ENCODE results near the gene LHFPL3.

Gene LHFPL3

DNA sequence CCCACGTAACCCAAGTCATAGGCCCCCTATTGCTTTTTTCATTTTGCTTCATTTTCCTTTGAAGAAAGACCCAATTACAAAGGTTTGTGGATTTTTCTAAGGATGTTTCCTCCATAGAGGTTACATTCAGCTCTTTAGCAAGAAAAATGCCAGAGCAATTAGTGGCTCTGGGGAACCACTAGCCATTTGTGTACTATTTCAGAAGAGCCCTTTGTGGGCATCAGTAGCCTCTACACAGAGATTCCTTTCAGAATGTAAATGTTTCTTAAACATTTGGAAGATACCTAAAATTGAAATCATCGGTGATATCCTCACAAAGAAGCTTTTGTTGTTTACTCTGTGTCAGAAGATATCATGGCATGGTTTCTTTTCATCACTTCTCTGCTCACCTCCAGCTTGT, 394.6 kb downstream of the LHFPL3 start:
- no peak for DNase-seq

DNA sequence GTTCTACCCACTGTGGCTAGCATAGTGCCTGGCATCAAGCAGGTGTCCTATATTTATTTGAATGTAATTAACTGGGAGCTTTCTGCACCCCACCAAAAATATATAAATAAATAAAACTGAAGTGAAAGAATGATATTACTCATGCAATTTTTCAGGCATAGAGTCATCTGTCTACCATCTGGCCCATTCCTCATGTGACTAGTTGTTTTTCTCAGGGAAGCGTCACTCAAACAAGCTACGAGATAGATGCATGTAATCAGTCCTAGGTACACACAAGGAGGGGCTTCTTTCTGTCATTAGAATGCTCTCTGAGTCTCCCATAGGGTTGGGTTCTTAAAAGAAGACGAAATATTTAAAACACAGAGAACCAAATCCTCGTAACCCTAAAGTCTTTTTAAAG, 430.1 kb downstream of the LHFPL3 start:
- DNase-seq = no peak

DNA sequence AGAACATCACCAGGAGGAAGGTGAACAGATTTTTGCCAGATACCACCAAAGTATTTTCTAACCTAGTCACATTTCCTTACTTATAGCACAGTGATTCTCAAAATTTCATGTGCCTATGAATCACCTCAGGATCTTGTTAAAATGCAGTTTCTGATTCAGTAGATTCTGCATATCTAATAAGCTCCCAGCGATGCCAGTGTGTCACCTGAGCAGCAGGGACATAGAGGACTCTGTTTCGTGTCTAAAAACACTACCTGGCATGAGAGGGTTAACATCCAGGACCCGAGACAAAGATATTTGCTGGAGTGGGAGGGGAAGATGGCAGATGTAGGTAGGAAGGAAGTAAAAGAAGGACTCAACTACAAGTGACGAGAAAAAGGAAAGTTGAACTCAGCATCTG, 433.5 kb downstream of the LHFPL3 start:
- DNase-seq = no peak

DNA sequence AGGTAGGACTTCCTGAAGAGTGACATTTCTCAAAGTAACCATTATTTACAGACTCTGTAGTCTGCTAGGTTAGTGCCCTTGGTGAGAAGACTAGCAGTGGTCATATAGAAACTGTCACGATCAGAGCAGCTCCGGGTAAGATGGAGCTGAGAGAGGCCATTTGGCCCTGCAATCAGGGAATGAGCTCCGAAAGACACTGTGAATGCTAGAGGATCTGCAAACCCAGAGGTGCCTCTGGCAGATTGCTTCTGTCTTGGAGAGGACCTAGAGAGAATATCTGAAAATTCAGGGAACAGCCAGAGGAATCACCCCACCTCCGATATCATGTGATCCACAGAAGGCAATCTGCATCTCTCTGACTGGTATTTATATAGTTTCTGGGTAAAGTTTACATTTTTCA, 438.7 kb downstream of the LHFPL3 start:
- DNase-seq = no peak

DNA sequence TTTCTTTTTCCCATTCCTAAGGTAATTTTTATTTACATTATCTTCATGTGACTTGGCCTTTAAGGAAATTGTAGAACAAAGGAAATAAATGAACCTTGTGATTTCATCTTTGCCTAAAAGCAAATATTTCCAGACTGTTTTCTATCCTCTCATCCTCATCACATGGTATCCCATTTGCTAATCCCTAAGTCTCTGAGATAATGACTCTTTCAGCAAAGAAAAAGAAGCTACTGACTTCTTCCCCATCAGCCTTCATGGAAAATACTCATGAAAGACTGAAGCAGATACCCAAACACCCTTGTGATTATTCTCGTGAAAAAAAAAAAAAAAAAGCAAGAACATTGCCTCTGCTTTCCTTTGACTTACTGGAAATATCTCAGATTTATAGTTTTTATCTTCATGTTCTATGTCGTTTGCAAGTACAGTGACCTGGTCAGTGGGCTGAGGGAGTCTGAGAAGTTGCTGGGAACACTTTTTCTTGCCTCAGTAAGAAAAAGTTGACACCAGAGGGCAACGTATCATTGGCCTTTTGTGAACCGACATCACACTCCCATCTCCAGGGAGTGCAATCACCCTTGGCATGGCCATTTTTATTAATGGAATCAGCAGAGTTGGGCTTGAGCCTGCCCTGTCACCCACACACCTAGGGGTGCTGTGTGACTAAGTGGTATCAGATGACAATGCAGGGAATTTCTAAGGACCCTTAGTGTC, 439.6 kb downstream of the LHFPL3 start:
- DNase-seq = no peak

DNA sequence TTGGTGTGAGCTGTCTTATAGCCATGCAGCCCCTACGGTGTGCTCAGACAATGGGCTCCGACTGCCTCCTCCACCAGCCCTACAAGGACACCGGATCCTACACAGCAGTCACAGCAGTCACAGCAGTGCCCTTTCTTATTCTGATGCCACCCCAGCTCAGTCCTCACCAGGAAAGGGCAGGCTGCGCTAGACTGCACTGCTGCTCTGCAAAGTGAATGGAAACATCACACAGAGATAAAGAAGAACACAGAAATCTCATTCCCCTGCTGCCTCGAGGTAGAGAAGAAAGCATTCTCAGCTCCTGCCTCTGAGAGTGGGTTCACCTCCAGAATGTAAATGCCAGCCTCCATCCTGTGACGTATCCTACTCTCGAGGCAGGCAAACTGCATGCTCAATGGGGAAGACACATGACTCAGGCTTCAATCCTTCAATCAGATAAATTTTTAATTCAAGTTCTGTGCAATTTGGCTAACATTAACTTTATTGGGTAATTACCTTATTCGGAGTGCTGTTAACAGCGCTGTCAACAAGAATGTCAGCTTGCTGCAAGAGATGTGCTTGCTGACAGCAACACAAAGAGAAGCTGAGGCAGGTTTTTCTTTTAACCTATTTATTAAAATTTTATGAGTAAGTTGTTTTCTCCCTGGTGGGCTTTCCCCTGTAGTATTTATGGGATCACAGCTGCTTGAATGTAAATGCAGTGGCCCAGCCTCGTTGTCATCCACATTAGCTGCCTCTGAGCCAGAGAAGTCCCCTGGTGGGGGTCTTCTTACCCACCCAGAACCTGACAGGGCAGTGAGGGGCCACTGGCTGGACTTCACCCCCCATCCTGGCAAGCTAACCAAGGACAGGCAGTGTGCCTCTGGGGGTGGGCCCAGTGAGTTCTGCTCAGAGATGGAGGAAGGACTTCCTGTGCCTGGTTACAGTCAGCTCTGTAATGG, 444.3 kb downstream of the LHFPL3 start:
- no peak for DNase-seq

DNA sequence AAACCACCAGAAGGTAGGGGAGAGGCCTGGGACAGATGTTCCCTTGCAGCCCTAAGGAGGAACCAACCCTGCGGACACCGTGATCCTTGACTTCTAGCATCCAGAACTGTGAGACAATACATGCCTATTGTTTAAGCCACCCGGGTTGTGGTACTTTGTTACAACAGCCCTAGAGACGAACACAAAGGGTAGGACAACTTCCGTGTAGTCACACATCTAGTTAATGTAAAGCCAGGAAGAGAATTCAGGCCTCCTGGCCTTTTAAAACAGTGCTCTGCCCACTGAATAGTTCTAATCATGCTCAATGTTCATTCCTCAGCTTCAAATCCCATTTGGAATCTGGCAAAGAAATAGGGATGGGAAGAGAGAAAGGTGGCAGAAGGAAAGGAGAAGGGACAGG, 445.4 kb downstream of the LHFPL3 start:
- DNase-seq = no peak

DNA sequence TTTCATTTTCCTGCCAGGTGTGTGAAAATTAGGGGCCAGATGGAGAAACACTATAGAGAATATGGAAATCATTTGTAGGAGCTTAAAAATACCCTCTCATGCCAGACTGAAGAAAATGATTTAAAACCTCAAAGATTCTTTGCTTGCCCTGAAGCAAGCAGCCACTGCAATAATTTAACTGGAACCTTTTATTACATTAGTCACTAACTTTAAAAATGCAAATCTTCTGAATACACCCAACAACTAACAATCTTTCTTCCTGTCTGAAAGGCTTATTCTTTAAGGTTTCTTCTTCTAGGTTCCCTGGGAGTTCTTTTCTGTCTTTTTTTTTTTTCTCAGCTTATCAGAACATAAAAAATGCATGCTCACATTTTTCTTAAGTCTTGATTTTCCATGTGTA, 447.1 kb downstream of the LHFPL3 start:
- DNase-seq = no peak

DNA sequence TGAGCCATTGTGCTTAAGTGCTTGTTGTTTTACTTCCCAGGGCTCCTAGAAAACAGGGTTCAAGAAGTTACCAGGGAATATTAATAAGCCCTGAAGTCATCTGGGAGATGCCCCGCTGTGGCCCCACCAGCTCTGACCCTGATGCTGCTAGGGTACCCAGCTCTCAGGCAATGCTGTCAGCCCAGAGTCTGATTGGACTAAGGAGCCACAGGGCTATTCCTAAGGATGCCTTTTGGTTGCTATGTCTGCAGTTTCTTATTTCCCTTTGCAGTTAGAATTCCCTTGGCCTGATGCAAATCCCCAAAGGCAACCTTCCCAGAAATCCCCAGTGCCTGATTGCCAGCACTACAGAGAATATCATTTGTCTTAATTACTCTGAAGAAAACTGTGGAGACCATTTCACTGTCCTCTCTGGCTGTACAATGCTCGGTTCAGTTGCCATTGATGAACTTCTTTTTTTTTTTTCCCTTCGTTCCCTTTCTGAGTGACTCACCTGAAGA, 448.9 kb downstream of the LHFPL3 start:
- DNase-seq = no peak

DNA sequence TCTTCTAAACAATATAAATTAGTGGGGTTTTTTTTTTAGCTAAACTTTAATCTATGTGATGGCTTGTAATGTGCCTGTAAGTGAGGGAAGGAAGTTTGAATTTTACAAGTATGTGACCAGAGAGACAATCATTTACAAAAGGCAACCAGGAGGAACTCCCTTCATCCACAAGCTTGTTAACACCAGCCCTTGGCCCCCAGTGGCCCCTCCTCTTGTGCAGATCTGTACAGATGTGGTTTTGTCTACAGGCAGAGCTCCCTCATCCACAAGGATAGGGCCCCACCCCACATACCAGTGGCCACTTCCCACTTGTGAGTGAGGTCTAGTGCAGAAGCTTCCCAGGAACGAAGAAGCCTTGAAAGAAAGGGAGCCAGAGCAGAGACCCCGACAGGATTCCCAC, 451.5 kb downstream of the LHFPL3 start:
- DNase-seq = no peak

DNA sequence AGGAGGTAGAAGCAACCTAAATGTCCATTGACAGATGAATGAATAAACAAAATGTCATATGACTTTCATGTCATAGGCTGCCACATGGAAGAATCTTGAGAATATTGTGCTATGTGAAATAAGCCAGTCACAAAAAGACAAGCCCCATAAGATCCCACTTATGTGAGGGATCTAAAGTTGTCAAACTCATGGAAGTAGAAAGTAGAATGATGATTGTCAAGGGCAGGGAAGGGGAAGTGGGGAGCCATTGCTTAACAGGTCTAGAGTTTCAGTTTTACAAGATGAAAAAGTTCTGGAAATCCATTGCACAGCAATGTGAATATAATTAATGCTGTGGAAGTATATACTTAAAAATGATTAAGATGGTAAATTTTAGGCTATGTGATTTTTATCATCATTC, 456.3 kb downstream of the LHFPL3 start:
- DNase-seq = no peak

DNA sequence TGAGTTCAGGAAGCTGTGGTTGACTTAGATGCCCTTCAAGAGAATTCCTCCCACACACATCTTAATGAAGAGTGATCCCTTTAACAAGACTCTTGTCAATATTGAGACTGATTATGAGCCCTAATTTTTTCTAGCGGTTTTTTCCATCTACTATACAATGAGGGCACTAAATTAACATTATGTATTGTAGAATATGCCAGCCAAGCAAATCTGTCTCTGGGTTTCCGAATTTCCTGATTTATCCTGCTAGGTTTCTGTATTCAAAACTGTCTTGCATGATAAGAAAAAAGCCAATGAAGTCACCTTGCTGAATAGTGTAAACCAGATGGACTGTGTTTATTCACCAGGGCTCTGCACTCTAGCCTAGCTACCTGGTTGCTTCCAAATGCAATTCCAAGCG, 461.4 kb downstream of the LHFPL3 start:
- no peak for DNase-seq

DNA sequence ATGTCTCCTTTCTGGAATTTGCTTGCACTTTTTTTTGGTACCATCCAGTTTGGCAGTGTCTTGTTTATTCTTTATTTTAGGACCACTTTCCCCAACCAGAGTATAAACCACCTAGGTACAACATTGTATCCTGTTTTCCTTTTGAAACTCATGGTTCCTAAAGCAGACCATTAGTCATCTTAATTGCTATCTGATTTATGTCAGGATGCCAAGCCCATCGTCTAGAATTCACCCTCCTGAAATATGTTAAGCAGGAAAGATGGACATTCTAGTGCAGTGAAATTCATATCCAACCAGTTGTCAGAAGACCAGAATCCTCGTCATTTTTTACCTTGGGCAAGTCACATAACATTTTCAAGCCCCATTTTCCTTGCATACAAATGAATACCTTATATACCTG, 462.0 kb downstream of the LHFPL3 start:
- no peak for DNase-seq

DNA sequence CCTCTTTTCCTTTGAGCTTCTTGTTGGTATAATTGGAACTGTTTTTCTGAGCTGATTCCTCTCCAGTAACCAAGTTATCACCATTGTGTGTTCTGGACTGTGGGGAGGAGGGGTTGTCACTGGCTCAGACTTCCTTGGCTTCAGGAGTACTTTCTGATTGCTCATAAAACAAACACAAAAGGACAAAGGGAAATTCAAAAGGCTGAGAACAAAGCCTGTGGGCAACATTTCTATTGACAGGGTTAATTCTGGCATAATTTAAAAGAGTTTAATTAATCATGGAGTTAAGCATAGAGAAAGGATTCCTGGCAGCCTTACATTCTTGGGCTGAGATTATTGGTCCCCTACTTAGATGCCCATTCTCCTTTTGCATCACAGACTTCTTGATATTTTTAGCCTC, 462.7 kb downstream of the LHFPL3 start:
- no peak for DNase-seq

DNA sequence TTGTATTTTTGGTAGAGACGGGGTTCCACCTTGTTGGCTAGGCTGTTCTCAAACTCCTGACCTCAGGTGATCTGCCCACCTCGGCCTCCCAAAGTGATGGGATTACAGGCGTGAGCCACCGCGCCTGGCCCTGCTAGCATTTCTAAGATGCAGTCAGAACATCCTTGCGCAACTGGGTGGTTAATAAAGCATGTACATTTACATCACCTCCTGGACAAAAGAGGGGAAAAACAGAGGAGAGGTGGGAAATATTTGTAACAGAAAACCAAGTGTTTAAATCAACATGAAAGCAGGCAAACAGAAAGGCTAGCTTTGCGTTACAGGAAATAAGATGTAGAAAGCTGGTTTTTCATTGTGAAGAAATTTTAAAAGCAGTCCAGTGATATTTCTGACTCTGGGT, 464.7 kb downstream of the LHFPL3 start:
- DNase-seq = no peak

DNA sequence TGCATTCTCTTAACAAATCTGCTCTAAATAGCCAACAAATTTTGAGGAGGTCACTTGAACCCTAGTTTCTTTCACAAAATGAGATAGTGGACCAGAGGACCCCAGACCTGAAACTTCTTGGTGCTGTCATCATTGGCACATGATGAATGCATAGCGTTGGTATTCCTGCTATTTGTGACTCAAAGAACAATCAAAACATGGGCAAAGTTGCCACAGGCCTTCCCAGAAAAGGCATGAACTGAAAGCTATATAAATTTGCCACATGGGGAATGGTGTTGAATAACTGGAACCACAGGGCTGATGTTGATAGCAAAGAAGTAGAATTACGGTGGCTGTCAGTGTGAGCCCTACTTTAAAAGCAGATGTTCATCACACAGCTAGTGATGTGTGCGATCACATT, 465.8 kb downstream of the LHFPL3 start:
- DNase-seq = no peak

DNA sequence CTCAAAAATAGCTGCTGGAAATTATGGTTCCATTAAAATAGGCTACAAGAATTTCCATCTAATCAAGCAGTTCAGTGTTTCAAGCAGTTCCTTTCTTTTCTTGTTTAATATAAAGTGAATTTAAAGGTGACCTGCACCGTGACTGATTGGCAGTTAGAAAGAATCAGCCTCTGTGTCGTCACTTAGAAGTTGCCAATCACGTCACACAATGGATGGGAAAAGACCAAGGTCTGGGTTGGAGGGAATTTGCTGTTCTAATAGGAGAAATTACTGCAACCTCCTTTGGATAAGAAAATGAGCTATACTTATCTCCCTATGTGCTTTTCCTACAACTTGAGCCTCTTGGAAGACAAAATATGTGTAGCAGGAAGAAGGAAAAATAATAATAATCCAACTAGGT, 466.2 kb downstream of the LHFPL3 start:
- no peak for DNase-seq

DNA sequence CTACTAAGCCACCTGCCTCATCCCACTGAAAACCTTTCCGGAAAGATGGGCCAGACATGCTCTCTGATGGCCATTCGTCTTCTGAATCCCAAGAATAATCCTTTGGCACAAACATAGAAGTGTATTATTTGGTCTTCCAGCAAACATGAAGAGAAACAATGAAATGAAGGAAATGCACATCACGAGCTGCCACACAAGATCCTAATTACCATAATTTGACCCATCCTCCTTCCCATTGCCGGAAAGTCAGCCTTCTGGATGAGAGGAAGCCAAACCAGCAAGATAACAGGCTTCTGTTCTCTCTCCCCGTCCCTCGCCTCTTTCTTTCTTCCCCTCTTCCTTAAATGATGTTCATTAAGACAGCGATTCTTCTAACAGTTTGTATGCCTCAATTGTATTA, 466.7 kb downstream of the LHFPL3 start:
- no peak for DNase-seq

DNA sequence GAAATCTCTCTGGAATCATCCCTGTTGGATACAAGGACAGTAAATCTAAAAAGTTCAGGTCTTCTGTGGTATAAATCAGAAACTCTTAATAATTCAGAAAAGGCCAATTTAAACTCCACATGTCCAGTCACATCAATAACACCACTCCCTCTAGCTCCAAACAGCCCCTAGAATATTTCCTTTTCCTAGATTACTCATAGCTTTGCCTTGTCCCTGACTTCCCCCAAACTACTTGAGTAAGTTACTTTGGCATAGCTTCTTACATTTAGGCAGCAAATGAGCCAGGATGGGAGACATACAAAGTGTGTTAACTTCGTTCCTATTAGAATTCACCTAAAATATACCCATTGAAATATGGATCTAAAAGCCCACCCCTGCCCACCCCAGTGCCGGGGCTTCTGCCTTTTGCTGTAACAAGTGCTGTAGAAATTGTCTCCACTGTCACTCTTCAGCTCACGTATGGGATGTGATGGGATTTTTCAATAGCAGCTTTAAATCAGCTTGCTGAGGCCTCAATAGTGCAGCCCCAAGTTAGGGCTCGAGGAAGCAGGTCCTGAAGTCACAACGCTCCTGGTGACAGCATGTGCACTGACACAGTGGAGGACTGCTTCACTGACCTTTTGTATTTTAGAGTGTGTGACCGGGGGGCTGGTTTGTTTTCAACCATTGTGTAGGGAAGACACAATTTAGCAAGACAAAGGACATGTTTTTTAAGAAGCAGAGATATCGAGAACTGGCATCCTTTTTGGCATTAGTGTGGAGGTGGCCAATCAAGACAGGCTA, 467.4 kb downstream of the LHFPL3 start:
- DNase-seq = no peak

DNA sequence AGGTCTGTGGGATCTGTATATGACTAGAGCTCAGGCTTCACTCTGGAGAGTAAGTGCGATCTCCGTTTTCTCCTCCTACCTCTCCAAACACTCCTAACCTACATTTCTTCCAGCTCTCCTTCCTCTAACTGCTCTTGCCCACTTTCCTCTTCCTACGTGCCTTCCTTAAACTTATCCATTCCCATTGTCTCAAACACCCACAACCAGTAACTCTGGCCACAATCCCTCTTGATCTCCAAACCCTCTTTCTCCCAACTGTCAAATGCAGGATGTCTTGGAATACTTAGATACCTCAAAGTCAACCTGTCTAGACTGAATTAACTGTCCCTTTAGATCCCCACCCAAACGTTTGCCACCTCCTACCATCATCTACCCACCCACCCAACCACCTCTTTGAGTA, 471.9 kb downstream of the LHFPL3 start:
- no peak for DNase-seq

DNA sequence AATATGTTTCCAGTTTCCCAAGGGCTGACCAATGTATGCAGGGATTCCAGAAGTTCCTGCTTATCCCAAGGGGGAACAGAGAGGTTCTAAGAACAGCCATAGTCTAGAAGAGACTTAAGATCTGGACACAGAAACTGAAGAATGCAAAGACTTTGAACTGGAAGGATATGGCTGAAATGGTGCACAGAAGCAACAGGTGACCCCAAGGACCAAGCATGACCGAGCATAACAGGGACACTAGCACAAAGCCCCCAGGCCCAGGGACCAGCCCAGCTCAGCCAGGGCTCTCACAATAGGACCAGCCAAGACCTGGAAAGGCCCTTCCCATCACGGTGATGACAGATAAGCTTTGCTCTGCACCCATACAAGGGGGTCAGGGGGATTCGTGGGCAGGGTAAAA, 472.6 kb downstream of the LHFPL3 start:
- DNase-seq = no peak

DNA sequence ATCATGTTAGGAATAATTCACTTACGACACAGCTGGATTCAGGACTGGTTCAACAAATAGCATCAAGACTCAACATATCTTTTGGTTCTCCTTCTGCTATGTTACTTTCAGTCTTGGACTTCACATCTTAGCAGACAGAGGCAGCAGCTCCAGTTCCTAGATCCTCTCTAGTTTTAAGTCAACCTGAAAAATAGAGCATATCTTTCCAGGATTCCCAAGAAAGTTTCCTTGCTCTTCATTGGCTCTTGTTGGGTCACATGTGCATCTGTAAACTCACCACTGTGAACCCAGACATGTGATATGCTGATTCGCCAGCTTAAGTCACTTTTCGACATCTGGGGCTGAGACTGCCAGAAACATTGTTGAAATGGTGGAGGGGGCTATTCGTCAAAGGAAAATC, 475.5 kb downstream of the LHFPL3 start:
- DNase-seq = no peak

DNA sequence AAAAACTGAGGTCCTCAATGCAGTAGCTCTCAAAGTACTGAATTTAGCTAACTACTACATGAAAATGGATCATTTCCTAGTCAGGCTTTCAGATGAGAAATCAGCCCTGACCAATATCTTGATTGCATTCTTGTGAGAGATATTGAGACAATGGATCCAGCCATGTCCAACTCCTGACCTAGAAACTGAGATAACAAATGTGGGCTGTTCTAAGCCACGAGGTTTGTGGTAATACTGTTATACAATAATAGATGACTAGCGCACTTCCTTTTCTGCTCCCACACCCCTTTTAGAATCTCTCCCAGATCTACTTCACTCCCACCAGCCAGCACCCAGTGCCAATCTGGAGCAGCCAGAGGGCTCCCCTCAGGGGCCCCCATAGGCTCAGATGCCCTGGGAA, 476.3 kb downstream of the LHFPL3 start:
- DNase-seq = no peak

Measured in activated naive CD4-positive, alpha-beta T cell treated with Interleukin-2 at 50 U/mL for 16 hours (primary cell).